DMS53 (cell line): ENCODE data around the gene PLSCR2.
"Not testable (repeated sequence)": the region's sequence is repeated elsewhere in the genome, so short reads cannot be mapped to it uniquely, and the experiment has no call there.

Experiments
- DNase-seq: peaks from one replicate; lab custom pipeline; 2025; lab: John Stamatoyannopoulos, UW

PLSCR2 gene

GRCh38 chr3:146416366-146416765 lies 53.0 kb downstream of the PLSCR2 start:
- DNase-seq = no peak

GRCh38 chr3:146414010-146414409 lies 55.4 kb downstream of the PLSCR2 start:
- no peak for DNase-seq

- not testable (repeated sequence) for DNase-seq
These were observed 56.6 kb downstream of the PLSCR2 start for GRCh38 chr3:146412711-146413110.

- DNase-seq = no peak
These were observed 61.4 kb downstream of the PLSCR2 start for GRCh38 chr3:146407956-146408355.

- no peak for DNase-seq
These were observed 64.9 kb downstream of the PLSCR2 start for GRCh38 chr3:146404436-146404835.

GRCh38 chr3:146403792-146404191 lies 65.6 kb downstream of the PLSCR2 start:
- DNase-seq = no peak

GRCh38 chr3:146396792-146397191 lies 72.6 kb downstream of the PLSCR2 start:
- no peak for DNase-seq

- no peak for DNase-seq
These were observed 74.2 kb downstream of the PLSCR2 start for GRCh38 chr3:146395164-146395563.

GRCh38 chr3:146390957-146391356 lies 78.4 kb downstream of the PLSCR2 start:
- no peak for DNase-seq

GRCh38 chr3:146390006-146390772 lies 79.2 kb downstream of the PLSCR2 start:
- DNase-seq = no peak

- no peak for DNase-seq
These were observed 81.8 kb downstream of the PLSCR2 start for GRCh38 chr3:146387566-146387965.

- no peak for DNase-seq
These were observed 82.4 kb downstream of the PLSCR2 start for GRCh38 chr3:146386936-146387335.

GRCh38 chr3:146384786-146385185 lies 84.6 kb downstream of the PLSCR2 start:
- no peak for DNase-seq
